HG03442 (cell line): Measurements from ENCODE around the gene ARHGEF4.

ENCODE experiments used
- ATAC-seq: cut with Tn5 transposase; IDR thresholded peaks from one replicate; pipeline ENCODE4 v1.9.1; 2021; ENCODE audit warnings: mild to moderate bottlenecking, moderate library complexity; ENCODE audit not compliant: unreplicated experiment

The ARHGEF4 gene

DNA sequence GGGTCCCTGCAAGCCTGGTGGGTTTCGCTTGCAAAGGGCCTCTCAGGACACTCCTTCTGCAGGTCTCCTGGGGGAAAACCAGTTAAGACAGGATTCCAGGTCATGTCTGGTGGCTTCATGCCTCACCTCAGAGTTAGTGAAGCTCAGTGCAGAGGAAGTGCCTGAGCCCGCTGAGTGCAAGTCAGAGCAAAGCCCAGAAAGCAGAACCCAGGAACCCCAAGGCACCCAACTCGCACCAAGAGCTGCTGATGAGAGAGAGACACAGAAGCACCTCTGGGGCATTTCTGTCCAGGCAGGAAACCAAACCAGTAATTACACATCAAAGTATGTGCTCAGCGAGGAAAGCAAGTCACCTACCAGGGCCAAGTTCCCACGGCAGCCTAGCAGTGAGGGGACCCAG, 78.4 kb downstream of the ARHGEF4 start:
- ATAC-seq: no peak

DNA sequence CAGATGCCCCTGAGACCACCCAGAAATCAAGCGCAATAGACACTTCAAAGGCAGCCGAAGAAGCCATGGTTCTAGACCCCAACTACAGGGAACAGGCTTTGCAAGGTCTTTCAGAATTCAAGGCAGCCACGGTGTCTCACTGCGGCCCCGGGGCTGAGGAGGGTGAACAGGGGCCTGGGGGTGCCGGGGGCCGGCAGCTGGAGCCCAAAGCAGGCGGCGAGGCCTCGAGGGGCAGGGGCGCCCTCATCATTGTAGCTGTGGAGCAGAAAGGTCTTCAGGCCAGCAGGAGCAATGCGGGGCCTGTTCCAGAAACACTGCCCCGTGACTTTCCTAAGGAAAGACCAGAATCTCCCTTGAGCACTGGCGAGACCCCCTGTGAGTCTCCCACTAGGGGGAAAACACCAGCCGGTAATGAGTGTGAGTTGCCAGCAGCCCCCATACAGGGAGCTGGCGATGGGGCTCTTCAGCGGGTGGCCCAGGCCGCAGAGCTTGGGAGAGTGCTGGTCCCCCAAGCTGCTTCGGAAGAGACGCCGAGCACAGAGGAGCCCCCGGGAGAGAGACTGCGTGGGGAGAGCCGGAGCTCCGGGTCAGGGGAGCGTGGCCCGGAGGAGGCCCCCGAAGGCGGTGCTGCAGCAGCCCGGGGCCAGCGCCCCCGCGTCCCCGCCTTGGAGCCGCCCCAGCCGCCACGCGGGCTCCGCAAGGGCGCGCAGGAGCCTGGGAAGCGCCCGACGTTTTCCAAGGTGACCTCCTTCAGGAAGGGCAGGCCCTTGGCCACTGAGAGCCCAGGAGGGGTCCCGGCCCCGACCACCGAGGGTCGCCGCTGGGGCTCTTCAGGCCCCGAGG, 79.1 kb downstream of the ARHGEF4 start:
- no peak for ATAC-seq

DNA sequence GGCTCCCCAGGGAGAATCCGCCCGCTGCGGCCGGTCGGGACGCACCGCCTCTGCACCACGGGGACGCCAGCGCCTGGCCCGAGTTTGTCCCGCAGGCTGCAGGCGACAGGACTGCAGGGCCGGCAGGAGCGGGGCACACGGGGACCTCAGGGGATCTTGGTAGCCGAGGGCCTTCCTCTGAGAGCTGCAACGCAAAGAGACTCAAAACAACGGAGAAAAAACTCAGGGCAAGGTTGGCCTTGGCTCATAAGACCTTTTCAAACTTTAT, 79.7 kb downstream of the ARHGEF4 start:
- no peak for ATAC-seq

DNA sequence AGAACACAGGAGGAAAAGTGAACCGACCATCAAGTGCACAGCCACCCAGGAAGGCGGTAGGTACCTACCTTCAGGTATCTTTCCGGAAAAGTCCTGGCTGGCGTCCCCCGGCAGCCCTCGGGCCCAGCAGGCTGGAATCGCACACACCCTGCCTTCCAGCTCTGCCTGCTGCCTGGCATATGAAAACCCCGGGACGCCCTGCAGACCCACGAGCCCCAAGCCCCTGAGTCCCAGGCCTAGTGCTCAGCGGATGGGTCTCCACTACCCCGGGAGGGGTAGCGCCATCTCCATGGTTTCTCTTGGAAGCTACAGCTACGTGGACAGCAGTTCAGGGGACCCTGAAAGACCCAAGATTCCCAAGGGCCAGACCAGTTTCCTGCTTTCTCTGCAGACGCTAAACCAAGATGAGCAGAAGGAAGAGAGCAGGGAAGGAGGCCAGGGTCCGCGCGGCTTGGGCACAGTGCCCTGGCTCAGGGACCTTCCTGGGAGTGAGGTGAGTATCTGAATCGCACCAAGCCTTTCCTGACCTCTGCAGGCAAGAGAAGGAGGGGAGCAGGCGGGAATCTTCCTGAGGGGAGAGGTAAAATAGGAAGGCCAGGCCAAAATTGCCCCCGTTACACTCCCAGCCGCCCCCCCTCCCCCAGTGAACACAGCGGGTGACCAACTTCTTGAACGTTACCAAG, 80.4 kb downstream of the ARHGEF4 start:
- no peak for ATAC-seq

DNA sequence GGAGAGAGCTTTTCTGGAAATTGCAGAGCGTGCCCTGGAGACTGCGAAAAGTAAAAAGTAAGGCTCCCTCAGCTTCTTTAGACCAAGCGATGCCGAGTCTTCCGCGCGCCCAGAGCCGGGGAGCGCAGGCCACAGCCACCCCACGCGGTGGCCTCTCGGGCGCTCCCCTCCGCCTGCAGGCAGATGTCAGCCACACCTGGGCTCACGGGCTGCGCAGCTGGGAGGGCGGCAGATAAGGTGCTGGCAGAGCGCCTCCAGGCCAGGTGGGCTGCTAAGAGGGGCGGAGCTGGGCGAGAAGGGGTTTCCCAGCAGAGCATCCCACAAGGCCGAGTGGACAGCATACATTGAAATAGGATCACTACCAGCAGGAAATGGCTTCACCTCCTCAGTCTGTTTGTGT, 81.7 kb downstream of the ARHGEF4 start:
- no peak for ATAC-seq

DNA sequence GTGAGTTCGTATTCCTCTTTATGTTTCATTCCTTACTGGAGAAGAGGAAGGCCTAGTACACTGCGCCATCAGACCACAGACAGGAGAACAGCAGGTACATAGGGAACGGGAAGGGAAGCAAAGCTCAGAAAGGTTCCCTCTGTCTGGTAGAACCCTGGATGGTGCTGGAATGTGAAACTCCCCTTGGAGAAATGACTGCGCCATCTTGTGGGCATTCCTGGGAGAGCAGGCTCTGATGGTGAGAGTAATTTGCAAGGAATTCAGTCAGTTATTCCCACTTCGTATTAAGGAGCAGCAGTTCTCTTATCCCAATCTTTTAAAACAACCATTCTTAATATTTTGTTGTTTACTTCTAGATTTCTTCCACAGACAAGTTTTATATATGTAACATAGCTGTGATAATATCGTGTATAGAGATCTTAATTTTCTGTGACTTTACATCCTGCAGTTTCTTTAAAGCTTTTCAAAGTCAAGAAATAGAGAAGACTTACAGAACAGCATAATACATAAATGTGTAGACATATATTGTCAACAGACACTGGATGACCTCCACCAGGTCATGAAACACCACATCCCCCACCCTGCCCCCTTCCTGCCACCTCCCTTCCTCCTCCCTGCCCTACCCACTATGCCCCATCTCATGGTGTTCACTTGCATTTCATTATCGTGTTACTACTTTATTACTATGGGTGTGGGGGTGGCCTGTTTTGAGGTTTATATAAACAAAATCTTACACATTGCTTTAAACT, 83.9 kb downstream of the ARHGEF4 start:
- ATAC-seq: no peak

DNA sequence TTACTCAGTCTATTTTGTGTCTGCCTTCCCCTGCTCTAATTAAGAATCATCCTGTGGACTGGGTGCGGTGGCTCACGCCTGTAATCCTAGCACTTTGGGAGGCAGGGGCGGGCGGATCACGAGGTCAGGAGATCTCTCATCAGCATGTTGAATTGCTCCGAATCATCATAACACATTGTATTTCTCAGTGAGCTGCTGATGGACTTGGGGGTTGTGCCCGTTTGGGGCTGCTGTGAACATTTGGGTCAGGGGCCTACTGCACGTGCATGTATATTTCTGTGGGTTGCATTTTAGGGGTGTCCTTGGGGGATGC, 84.4 kb downstream of the ARHGEF4 start:
- no peak for ATAC-seq

DNA sequence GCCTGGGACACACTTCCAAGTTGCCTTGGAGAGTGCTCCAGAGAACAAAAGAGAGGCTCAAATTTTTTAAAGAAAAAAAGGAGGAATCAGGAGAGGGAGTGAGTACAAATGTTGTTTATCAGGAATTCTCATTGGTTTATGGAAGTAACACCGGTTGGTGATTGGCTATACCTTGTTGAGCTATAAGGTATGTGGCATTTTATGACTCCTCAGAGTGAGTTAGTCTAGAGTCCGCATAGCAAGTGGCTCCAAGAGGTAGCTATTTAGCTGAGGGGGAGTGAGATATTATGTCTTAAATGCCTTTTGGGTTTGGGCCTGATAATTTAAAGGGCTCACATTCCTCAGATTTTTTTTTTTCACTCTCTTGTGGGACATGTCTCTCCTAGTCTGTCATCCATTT, 85.7 kb downstream of the ARHGEF4 start:
- no peak for ATAC-seq

DNA sequence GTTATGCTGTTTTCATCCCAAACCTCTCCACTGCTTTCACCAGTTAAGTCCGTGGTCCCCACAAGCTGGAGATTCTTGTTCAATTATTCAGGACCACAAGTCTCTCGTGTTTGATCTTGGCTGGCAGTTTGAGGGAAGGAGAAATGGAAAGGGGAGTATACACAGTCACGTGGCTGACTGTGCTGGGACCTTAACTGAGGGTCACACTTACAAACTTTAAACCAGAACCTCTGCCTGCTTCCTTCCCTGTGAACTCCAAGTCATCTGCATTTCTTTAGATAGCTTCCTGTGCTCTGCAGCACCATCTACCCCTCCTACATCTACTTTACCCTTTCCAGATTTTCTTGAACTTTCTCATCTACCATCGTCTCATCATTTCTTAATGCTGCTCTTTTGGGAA, 91.7 kb downstream of the ARHGEF4 start:
- no peak for ATAC-seq

DNA sequence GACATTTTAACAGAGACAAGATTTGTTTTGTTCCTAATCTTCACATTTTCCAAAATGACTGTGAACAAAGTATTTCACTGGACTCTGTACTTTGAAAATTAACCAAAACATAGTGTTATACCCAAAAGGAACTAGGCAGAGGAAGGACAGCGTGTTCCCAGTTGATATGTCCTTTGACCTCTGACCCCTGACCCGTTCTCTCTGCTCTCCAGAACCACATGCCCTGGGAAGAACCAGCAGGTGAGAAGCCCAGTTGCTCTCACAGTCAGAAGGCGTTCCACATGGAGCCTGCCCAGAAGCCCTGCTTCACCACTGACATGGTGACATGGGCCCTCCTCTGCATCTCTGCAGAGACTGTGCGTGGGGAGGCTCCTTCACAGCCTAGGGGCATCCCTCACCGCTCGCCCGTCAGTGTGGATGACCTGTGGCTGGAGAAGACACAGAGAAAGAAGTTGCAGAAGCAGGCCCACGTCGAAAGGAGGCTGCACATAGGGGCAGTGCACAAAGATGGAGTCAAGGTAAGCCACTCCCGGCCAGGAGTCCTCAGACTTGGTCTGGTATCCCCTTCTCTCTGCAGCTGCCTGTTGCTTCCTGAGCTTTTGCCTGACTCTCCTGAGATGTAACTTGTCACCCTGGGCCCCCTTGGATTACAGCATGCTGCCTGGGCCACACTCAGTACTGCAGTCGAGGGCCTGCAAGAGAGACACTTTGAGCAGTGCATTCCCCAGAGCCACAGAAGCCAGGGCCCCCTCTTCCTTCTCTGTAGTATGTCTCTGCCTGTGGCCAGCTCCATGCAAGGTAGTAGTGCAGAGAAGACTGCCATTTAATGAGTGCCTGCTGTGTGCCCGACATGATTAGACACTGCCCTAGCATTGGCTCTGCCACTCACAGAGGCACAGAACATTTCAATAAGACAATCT, 94.3 kb downstream of the ARHGEF4 start:
- no peak for ATAC-seq

DNA sequence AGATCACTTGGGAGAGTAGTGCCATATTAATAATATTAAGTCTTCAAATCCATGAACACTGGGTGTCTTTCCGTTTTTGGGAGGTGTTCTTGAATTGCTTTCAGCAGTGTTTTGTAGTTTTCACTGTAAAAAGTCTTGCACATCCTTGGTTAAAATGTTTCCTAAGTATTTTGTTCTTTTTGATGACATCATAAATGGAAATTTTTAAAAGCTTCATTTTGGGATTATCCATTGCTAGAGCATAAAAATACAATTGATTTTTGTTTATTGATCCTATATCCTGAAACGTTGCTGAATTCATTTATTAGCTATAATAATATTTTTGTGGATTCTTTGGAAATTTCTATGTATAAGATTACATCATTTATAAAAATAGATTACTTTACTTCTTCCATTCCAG, 96.8 kb downstream of the ARHGEF4 start:
- ATAC-seq: no peak

DNA sequence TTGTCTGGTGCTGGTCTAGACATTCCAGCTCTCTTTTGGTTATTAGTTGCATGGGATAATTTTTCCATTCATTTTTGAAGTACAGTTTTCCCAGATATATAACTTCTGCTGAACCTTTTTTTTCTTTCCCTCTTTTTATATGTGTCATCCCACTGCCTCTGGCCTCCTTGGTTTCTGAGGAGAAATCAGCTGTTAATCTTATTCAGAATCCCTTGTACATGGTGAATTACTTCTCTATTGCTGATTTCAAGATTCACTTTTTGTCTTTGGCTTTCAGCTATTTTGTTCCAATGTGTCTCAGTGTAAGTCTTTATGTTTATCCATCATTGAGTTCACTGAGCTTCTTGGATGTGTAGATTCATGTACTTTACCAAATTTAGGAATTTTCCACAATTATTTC, 99.7 kb downstream of the ARHGEF4 start:
- no peak for ATAC-seq

DNA sequence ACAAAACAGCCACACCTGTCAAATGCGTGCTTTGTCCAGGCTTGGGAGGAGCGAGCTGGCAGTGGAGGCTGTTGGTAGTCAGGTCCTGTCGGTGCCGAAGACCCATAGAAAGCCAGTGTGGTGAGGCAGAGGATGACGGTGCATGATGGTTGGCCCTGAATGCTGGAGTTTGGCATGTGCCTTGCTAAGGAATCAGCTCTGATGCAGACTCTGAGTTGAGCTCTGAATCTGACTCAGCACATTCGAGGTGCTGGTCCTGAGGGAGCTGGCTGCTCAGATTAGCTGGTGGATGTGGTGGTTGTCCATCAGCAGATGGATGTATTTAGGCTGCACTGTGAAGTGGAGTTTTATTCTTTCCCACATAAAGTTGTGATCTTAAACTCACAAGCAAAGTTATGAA, 111.3 kb downstream of the ARHGEF4 start:
- no peak for ATAC-seq

DNA sequence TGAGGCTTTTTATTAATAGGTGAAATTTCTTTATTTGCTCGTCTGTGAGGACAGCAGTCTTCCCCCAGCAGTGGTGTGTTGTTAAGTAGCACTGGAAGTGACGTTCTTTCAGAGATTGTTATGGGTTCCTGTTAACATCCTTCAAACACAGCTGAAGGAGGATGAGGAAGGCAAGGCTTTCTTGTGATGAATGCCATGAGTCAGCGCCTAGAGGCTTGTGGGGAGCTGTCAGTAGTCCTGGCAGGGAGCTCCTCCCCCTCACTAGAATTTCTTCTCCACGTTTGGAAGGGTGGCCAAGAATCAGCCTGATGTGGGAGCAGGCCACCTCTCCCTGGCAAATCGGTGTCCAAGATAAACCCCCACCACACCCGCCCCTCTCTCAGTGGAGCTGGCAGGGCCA, 113.2 kb downstream of the ARHGEF4 start:
- no peak for ATAC-seq

DNA sequence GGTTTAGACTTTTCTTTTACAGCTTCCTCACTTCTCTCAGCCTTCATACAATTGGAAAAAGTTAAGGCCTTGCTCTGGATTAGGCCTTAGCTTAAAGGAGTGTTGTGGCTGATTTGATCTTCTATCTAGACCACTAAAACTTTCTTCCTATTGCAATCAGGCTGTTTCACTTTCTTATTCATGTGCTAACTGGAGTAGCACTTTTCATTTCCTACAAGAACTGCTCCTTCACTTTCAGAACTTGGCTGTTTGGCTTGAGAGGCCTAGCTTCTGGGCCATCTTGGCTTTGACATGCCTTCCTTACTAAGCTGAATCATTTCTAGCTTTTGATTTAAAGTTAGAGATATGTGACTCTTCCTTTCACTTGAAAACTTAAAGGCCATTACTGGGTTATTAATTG, 114.3 kb downstream of the ARHGEF4 start:
- ATAC-seq: peak; percentile 45

DNA sequence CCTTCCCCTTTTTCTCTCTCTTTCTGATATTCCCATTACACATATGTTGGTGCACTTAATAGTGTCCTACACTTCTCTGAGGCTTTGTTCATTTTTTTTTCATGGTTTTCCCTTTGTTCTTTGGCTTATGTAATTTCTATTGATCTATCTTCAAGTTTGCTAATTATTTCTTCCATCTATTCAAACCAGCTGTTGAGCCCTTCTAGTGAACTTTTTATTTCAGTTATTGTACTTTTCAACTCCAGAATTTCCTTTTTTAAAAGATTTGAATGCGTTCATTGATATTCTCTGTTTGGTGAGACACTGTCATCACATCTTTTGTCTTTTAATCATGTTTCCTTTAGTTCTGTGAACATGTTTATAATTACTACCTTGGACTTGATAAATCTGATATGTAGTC, 118.2 kb downstream of the ARHGEF4 start:
- ATAC-seq: no peak

DNA sequence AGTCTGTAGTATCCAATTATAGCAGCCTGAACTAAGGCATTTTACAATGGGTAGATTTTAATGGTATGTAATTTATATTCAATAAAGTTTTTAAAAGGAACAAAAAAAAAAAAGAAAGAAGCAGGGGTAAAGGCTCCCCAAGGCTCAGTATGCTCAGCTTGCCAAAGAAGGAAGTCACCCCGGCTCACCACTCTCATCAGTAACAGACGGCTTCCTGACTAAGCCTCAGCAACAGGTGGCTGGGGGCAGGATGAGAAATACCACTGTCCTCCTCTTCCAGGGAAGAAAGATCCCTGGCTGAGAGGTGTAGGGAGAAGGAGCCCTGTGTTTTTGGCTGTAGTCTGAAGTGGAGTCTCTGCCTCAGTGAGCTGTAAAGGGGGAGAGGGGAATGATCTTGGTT, 121.2 kb downstream of the ARHGEF4 start:
- no peak for ATAC-seq

DNA sequence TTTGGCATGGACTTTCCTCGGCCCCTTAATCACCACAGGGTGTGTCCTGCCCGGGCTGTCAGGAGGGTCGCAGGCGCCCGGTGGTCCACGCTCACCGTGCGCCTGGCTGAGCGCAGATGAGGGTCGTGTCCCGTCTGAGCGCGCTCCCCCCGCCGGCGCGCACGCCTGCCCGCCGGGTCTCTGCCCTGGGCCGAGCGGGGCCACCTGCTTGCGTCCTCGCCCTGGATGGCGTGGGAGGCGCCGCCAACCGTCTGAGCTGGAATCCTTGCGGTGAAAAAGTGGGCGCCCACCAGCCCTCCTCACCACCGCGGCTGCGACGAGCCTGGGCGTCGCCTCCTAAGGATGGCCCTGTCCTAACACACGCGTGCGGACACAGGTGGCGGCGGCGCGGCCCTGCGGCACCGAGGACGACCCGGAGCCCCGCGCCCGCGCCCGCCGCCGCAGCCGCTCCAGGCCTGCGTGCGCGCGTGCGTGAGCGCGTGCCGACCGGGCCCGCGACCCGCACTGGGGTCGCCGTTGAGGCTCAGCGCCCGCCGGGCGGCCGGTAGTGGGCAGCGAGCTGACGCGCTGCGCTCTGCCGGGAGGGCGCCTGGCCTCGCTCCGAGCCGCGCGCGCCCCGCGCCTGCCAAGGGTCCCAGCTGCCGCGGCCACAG, 126.6 kb downstream of the ARHGEF4 start:
- no peak for ATAC-seq

DNA sequence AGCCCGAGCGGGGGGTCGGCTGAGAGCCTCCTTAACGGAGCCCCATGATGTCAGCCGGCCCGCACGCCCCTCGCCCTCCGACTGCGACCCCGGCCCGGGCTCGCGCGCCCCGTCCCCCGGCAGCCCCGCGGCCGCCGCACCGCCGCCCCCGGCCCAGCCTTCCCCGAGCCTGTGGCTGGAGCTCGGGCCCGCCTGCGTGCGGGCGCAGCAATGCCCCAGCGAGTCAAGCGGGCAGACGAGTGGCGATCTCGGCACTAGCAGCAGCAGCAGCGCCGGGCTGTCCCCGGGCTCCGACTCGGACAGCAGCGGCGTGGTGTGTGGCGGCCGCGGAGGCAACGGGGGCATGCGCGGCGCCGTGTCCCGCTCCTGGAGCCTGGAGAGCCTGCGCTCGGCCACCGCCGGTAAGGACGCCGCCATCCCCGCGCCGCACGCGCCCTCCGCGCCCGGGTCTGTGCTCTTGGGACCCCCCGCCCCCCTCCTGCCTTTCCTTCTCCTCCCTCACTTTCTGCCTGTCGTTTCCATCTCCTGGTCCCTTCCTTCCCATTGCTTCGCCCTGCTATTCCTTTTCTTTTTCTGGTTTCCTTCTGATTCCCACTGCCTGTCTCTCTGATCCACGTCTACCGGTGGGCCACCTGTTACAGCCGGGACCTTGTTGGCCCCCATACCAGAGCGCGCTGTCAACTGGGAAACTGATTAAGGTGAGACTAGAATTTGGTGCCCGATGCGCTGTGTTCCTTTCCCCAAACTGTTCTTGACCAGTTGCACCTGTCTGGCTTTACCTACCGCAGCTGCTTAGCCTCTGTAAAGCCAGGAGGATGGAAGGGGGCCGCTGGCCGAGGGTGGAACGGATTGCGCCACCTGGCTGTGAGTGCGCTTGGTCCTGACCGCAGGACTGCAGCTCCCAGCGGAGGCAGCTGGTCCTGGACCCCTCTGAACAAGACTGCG, 127.4 kb downstream of the ARHGEF4 start:
- ATAC-seq: no peak

DNA sequence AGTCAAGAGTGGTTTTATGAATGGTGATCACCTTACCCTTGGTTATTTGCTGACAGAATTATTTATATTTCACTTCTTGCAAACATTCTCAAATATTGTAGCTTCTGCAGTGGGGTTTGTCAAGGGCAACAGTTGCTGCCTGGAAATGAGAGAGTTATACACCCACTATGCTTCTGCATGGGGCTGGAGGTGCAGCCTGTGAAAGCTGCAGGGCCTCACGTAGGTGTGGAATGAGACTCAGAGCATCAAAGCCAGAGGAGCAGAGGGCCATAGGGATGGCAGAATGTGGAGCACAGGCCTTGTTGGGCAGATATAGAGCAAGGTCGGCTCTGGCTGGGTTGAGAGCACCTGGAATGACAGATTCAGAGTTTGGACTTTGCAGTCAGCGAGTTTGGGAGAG, 128.2 kb downstream of the ARHGEF4 start:
- ATAC-seq: no peak
